ENCODE measurements around the gene OR4Q3. TPM values are rescaled to one million over a fixed set of nuclear protein-coding genes. Genes with fewer than 3 reads are reported as not detected.
"Not testable (repeated sequence)": the region's sequence is repeated elsewhere in the genome, so short reads cannot be mapped to it uniquely, and the experiment has no call there.

OR4Q3 gene
- not detected for total RNA-seq
- long read RNA-seq = 0 reads

GRCh38 chr14:19743256-19743655 is at the start of gene OR4Q3:
TSS of gene OR4Q3 (plus strand) at chr14:19743571.
- H3K27ac ChIP-seq = no peak within 1 kb of the TSS
- H3K4me3 ChIP-seq = no peak within 1 kb of the TSS
- ATAC-seq = no peak
- intact Hi-C loops (cut with DNase I) = no loop called here
- H3K36me3 ChIP-seq = no peaks in the 10 kb centered on the region
- H3K9me3 ChIP-seq = no peaks in the 10 kb centered on the region
- no peak for DNase-seq
- H3K27me3 ChIP-seq = no peaks in the 10 kb centered on the region
- no peaks in the 10 kb centered on the region for H3K4me1 ChIP-seq
- no peak for TF ChIP-seq CTCF (IDR thresholded peaks at IDR 0.05)

DNA sequence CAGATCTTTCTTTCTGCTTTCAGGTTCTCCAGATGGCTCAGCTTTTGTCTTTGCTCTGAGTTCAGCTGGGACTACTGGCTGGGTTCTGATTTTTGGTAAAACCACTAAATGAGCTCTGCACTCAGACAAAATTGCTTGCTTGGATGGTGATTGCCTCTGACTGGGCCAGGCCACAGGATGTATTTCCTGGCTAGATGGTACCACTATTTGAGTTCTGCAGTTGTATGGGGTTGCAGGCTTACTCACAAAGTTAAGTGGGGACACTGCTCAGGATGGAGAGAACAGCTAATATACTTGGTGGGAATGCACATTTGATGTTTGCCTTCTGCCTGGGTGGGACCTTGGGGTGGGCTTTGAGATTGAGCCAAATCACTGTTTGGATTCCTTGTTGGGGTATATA is 14.0 kb upstream of the OR4Q3 start:
- peak; percentile 17 for ATAC-seq
- Histone ChIP-seq H3K4me1 (no peaks in the 10 kb centered on the region), H3K9me3 (peaks cover 7% of the 10 kb centered on the region), H3K4me3 (no peak overlapping the region), H3K27me3 (no peaks in the 10 kb centered on the region), H3K36me3 (no peaks in the 10 kb centered on the region), H3K27ac (no peak overlapping the region)
- intact Hi-C loops (cut with DNase I) = no loop called here
- no peak for DNase-seq
- TF ChIP-seq CTCF (IDR thresholded peaks at IDR 0.05) = no peak

GRCh38 chr14:19729763-19730162 is 13.6 kb upstream of the OR4Q3 start:
- ATAC-seq (peak; percentile 23), DNase-seq (no peak)
- intact Hi-C loops (cut with DNase I) = no loop called here

DNA sequence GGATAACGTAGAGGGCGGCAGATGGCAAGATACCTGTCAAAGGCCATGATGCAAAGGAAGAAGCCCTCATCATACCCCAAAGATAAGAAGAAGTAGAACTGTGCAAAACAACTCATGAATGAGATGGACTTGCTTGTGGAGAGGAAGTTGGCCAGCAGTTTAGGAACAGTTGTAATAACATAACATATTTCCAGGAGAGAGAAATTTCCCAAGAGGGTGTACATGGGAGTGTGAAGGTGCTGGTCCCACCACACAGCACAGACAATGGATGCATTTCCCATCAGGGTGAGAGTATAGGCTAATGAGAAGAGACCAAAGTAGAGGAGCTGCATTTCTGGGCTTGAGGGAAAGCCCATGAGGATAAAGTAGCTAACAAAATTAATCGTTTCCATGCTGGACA is 9.5 kb upstream of the OR4Q3 start:
- H3K27me3 ChIP-seq; H3K36me3 ChIP-seq; H3K27ac ChIP-seq; H3K9me3 ChIP-seq; DNase-seq; H3K4me3 ChIP-seq; intact Hi-C loops (cut with DNase I); H3K4me1 ChIP-seq: not testable (repeated sequence)
- peak; percentile 12 for ATAC-seq

More at GRCh38 chr14:19729763-19730162, 13.6 kb upstream of the OR4Q3 start:
- Histone ChIP-seq H3K27me3 (no peaks in the 10 kb centered on the region), H3K27ac (no peak overlapping the region), H3K36me3 (no peaks in the 10 kb centered on the region), H3K4me3 (no peak overlapping the region), H3K9me3 (peaks cover 7% of the 10 kb centered on the region), H3K4me1 (no peaks in the 10 kb centered on the region)
- TF ChIP-seq CTCF (IDR thresholded peaks at IDR 0.05) = no peak

DNA sequence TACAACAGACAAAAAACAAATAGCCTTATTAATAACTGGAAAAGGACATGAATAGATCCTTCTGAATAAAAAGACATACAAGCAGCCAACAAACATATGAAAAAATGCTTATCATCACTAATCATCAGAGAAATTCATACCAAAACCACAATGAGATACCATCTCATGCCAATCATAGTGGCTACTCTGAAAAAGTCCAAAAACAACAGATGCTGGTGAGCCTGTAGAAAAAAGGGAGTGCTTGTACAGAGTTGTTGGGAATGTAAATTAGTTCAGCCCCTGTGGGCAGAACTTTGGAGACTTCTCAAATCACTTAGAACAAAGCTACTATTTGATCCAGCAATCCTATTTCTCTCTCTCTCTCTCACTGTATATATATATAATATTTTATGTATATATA is 8.9 kb downstream of the OR4Q3 start:
- H3K36me3 ChIP-seq; H3K27ac ChIP-seq; H3K9me3 ChIP-seq; H3K4me1 ChIP-seq; DNase-seq; intact Hi-C loops (cut with DNase I); H3K4me3 ChIP-seq; ATAC-seq; H3K27me3 ChIP-seq: not testable (repeated sequence)

GRCh38 chr14:19754172-19754571 is 10.8 kb downstream of the OR4Q3 start:
- H3K36me3 ChIP-seq = no peaks in the 10 kb centered on the region
- H3K27ac ChIP-seq = no peak overlapping the region
- no peaks in the 10 kb centered on the region for H3K9me3 ChIP-seq
- no peak overlapping the region for H3K4me3 ChIP-seq
- no peak for DNase-seq
- no peaks in the 10 kb centered on the region for H3K27me3 ChIP-seq
- TF ChIP-seq CTCF (IDR thresholded peaks at IDR 0.05) = no peak
- intact Hi-C loops (cut with DNase I) = no loop called here
- no peak for ATAC-seq
- H3K4me1 ChIP-seq = no peaks in the 10 kb centered on the region

DNA sequence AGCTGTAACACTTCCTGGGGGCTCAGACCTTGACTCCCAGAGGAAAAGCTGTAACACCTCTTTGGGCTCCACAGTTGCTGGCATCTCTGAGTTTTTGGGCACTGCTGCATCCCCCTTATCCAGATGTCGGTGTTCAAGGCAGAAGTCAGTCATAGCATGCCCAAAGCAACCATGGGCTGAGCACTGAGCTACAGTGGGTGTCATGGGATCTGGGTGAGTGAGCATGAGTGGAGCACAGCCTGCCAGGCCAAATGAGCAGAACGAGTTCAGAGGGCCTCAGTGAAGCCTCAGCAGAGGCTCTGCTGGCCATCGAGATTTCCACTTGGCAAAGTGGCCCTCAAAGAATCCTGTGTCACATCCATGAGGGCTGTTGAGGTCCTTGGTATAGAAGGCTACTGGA is 28.1 kb downstream of the OR4Q3 start:
- intact Hi-C loops (cut with DNase I); DNase-seq: not testable (repeated sequence)
- peak; percentile 31 for ATAC-seq

More for the DNA sequence above, 28.1 kb downstream of the OR4Q3 start:
- not testable (repeated sequence) for H3K4me1 ChIP-seq, H3K36me3 ChIP-seq, H3K27me3 ChIP-seq, H3K9me3 ChIP-seq, H3K4me3 ChIP-seq, H3K27ac ChIP-seq

Measured in upper lobe of right lung (tissue), 1 donor.